Dedifferentiated amniotic fluid mesenchymal stem cell (primary cell): ENCODE data around the gene PRB2.
"Not testable (repeated sequence)": the region's sequence is repeated elsewhere in the genome, so short reads cannot be mapped to it uniquely, and the experiment has no call there.

Experiments used
- DNase-seq: peaks from one replicate; pipeline ENCODE4 v3.0.0-alpha.2; 2016; ENCODE audit errors: extremely low spot score

The PRB2 gene

DNA sequence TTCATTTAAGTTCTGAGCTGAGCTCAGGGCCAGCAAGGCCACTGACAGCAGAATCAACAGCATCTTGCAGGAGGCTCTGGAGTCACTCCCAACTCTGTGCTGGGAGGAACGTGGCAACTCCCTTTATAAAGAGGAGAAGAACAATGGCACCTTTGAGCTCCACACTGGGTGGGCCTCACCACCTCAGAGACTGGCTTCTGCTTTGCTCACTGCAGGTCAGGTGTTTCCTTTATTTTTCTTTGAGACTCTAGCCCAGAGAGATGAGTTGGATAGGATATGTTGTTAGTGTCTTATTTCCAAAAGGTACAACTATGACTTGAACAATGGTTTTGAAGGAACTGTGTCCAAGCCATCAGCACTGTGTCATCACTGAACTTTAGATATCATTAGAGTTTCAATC is at the start of gene PRB2:
Gene PRB2 (minus strand): TSS at position 101 of the 400 bp plus-strand sequence. CDS start 38 bp downstream, at position 63.
- not testable (repeated sequence) for DNase-seq

DNA sequence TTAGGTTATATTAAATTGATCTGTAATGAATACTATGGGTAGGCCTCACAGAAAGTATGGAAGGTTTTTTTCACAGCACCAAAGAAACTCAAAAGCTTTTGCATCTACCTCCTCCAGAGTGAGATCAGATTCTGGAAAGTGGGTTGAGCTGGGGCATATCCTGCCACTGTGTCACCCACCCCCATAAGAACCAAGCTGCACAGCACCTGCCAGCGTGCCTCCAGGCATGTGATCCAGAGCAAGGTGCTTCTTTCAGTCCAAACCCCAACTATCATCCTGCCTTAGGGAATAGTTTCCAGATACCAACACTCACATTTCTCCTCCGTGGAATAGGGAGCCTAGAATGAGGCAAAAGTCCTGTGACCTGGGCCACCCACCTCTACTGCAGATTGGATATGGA is 42.6 kb upstream of the PRB2 start:
- DNase-seq = no peak

DNA sequence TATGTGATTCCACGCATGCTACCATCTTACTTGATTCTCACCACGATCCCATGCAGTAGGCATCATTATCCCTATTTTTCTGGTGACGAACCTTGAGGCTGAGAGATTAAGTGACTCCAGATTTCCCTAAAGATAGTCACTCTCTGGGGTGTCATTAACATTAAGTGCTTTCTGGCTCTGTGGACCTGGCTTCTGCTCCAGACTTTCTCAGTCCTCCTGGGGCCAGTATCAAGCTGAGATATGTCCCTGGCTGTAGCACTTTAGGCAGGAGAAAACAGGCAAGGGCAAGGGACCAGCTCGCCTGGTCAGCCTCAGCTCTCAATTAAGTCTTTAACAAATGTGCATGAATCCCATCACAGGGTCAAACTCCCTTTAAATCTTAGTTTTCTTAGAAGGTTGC is 38.3 kb upstream of the PRB2 start:
- no peak for DNase-seq

- no peak for DNase-seq
Measured at GRCh38 chr12:11431486-11431885, 36.1 kb upstream of the PRB2 start.

- DNase-seq = no peak
Measured at GRCh38 chr12:11427341-11427740, 32.0 kb upstream of the PRB2 start.

- DNase-seq = no peak
Measured at GRCh38 chr12:11412731-11413130, 17.4 kb upstream of the PRB2 start.

DNA sequence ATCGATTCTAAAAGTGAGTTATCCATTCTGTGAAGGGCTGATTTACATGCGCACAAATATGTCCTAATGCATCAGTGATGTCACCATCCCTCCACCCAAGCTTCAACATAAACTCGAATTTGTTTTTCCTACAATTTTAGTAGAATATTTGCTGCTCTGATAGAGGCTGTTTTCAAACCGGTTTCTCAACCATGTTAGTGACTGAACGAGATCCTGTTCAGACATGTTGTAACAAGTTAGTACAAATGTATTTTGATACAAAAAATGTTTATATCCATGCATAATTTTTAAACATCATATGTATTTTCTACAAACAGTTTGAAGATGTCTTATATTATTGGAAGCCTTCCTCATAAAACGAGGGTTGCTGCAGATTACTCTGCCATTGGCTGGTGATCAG is 12.7 kb upstream of the PRB2 start:
- DNase-seq = no peak

DNA sequence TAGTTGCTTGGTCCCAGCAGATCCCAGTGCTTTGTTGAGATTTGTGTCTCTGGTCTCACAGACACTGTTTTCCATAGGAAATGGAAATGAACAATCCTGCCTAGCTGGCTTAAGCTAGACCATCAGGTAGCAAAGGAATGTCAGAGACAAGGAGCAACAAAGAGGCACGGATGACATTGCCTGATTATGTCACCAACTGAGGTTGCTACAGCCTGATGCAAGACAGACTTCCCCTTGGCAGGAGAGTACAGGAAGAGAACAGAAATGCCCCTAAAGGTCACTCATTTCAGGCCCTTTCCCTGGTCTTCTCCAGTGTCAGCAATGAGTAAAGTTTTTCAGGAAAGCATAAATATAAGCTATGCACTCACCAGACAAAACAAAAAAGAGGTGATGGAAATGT is 2.0 kb upstream of the PRB2 start:
- no peak for DNase-seq

- not testable (repeated sequence) for DNase-seq
Measured at GRCh38 chr12:11391456-11391855, 3.9 kb downstream of the PRB2 start.

- DNase-seq = not testable (repeated sequence)
Measured at GRCh38 chr12:11377420-11377819, 17.9 kb downstream of the PRB2 start.

- no peak for DNase-seq
Measured at GRCh38 chr12:11361151-11361550, 34.2 kb downstream of the PRB2 start.

- not testable (repeated sequence) for DNase-seq
Measured at GRCh38 chr12:11360205-11360883, 35.0 kb downstream of the PRB2 start.

GRCh38 chr12:11351736-11352135 is 43.6 kb downstream of the PRB2 start:
- DNase-seq = not testable (repeated sequence)

GRCh38 chr12:11348439-11348838 is 46.9 kb downstream of the PRB2 start:
- no peak for DNase-seq

DNA sequence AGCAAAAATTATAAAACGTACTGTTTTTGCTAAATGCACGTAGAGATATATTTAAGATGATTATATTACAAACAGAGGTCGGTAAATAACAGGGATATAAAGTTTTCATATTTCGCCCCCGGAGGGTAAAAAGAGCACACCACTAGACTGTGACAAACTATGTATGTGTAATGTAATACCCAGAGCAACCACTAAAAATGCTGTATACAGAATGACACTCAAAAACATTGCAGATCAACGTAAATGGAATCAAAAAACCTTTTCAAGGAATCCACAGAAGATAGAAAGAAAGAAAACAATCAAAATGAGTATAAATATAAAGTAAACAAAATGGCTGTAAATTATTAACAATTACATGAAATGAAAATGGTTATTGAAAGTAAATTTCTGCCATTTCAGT is 47.6 kb downstream of the PRB2 start:
- DNase-seq = no peak

GRCh38 chr12:11344500-11344899 is 50.9 kb downstream of the PRB2 start:
- no peak for DNase-seq
